ENCODE measurements around the gene FYB1.
"Not testable (repeated sequence)": the region's sequence is repeated elsewhere in the genome, so short reads cannot be mapped to it uniquely, and the experiment has no call there.

Gene FYB1

GRCh38 chr5:39225405-39226099 lies 6.2 kb upstream of the FYB1 start:
- no peak for DNase-seq

DNA sequence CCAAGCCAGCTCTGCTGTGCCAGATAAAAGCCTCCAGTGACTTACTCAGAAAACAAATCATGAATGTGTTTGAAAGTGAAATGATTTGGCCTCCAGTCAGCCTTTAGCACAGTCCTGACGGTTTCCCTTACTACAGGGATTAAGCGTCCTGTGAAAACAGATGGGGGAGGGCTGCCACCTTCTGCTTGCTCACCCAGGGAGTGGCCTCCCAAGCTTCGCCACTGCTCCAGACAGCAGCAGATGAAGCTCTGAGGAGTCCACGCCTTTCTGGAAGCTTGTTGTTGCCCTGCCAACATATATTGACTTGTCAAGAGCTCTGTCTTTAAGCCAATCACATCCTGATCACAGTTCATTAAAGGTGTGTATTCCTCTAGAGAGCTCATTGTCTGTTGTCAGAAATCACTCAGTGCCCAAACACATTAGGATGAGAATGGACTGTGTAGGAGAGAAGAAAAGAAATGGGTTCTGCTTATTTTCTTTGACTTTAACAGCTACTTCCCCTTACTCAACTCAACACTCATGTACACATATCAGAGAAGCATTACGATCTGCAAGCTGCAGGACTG lies 4.9 kb upstream of the FYB1 start:
- no peak for DNase-seq

DNA sequence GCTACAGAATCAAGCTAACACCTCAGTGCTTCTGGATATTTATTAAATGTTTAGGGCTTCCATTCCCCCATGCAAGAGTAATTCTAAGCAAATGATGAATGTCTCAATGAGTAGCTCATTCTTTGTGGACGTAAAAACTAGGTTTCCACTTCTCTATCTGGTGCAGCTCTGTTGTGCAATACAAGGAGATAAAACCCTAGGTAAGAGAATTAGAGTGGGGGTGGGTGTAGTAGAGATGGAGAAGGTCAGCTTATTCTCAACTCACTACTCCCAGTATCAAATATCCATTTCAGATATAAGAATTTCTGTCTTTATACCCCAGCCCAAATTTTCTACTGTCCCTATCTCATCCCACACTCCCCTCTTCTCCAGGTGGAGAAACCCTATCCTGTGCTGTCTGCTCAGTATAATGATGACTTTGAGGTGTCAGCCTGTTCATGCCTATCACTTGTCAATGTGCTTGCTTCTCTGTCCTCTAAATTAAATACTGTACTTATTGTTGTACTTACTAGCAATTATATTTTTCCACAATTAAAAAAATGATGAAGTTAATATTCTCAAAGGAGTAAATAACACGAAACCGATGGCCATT lies 4.3 kb upstream of the FYB1 start:
- no peak for DNase-seq

DNA sequence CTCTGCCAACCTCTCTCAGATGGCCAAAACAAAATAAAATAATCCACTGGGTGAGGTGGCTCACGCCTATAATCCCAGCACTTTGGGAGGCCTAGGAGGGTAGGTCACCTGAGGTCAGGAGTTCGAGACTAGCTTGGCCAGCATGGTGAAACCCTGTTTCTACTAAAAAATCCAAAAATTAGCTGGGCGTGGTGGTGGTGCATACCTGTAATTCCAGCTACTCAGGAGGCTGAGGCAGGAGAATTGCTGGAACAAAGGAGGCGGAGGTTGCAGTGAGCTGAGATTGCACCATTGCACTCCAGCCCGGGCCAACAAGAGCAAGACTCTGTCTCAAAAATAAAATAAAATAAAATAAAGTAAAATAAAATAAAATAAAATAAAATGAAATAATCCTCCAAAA lies 2.3 kb upstream of the FYB1 start:
- DNase-seq, result not testable (repeated sequence)

DNA sequence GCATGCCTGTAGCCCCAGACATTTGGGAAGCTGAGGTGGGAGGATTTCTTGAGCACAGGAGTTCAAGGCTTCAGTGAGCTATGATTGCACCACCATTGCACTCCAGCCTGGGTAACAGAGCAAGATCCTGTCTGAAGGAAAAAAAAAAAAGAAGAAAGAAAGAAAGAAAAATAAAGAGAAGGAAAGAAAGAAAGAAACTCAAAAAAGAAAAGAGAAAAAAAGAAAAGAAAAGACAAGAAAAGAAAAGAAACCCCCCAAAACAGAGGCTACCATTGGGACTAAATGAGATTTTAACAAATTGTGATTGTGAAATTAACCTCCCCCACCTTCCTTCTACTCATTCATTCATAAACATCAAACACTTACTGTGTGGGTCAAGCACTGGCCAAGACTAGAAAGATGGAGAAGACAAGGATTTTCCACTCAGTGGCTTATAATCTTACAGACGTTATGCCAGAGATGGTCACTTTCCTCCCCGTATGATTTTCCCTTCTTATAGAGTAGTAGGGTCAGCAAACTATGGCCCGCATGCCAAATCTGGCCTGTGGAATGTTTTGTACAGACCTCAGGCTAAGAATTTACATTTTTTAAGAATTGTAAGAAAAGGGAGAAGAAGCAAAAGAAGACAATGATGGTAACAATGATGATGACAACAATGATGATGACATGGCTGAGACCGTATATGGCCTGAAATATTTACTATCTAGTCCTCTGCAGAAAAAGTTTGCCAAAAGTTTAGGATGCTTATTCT lies 1.1 kb upstream of the FYB1 start:
- no peak for DNase-seq

DNA sequence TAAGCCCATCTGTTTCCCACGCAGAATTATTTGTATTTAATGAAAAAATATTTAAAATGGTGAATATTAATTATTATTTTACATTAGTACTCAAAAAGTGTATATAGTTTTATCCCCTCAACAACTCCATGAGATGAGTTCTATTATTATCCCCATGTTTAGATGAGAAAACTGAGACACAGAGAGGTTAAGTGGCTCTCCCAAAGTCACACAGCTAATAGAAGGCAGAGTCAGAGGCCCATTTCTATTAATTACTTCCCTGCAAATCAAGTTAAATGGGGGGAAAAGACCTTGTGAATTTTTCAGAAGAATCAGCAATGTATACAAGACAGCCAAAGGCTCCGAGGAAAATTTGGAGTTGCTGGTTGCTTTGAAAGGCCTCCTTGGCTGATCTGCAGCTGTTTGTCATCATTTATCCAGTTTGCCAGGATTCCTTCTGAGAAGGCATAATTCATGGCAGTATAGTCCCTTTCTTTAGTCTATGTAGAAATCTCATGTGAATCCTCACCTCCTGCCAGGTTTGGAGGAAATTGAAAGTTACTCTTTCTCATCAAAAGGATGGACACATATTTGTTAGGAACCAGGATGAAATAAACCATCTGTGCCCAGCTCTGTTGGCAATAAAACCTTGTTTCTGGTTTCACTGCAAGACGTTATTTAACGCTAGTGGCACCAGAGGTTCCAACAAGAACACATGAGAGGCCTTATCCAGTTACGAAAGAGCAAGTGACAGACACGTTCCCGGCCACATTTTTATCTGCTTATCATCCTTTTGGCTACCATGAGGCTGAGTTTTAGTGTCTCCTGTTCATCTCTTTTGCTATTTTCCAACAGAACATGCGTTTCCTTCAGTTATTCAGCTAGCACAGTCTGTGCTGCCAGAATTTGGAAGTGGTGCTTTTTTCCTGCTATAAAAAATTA lies 621 bp downstream of the FYB1 start:
- DNase-seq, result no peak

DNA sequence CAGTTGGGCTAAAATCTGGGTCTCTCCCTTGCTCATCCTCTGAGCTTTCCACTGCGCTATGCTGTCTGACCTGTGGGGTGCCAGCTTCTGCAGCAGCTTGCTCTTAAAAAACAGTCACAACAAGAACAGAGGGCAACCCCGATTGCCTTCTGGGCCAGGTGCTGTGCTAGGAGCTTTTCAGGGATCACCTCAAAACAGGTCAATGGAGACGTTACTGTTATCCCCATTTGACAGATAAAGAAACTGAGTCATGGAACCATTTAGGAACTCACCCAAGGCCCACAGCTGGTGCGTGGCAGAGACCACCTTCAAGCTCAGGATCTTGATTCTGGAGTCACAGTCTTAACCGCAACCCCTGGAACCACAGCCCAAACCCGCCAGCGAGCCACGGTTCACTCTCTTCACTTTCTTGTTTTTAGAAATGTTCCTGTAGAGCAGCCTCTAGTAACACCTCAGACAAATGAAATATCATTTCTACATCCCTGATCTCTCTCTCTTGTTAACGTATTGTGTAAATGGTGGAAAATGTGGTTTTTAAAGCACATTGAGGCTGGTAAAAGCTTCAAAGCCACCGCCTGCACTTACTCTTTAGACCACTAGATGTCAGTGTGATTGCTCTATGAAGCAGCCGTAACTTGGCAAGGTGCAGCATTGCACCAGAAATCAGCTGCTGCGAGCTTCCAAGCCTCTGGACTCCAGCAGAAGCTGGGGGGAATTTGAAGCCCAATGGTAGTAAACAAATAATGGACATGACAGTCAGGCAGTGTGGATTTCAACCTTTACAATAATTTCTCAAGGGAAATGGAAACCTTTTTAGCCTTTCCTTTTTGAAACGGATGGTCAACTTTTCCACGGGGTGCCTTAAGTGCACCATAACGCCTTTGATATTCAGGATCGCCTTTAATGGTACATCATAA lies 1.7 kb downstream of the FYB1 start:
- peak; percentile 5 for DNase-seq

- DNase-seq, result no peak
These were observed 2.7 kb downstream of the FYB1 start for GRCh38 chr5:39216631-39217030.

DNA sequence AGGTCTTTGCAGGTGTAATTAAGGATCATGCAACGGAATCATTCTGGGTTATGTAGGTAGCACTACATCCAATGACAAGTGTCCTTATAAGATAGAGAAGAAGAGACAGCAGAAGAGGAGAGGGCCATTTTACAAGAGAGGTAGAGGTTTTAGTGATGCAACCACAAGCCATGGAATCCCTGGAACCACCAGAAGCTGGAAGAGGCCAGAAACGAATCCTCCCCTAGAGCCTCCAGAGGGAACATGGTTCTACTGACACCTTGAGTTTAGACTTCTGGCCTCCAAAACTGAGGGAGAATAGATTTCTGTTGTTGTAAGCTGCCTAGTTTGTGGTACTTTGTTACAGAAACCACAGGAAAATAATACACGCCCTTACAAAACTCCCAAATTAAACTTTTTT lies 3.5 kb downstream of the FYB1 start:
- DNase-seq, result no peak

GRCh38 chr5:39214912-39215709 lies 4.3 kb downstream of the FYB1 start:
- DNase-seq, result no peak

DNA sequence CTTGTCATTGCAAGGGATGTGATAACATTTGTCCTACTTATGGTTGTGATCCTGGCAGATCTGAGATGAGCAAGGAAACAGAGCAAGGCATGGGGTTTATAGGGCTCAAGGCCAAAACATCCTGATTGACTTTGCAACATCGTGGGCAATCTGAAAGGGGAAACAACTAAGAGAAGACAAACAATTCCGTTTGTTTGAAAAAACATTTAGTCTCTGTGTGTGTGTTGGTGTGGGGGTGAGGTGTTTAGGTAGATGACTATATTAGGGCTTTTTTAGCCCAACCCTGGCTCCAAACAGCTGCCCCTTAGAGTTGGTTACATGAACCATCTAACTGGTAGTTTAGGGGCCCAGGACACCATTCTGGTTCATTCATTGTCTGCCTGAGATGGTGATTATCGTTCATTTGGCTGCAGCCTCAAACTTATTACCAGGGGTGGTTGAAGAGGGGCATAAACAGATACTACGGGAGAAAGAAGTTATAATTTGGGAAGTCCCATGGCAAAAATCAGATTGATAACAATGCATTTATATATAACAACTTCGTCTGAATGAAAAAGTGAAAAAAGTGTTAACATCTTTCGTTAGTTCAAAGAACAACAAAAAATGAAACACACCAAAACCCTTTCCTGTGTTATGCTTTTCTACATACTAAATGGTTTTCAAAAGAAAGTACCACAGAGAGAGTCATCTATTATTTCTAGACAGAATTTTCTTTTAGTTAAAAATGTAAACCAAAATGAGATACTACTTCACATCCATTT lies 5.7 kb downstream of the FYB1 start:
- no peak for DNase-seq

DNA sequence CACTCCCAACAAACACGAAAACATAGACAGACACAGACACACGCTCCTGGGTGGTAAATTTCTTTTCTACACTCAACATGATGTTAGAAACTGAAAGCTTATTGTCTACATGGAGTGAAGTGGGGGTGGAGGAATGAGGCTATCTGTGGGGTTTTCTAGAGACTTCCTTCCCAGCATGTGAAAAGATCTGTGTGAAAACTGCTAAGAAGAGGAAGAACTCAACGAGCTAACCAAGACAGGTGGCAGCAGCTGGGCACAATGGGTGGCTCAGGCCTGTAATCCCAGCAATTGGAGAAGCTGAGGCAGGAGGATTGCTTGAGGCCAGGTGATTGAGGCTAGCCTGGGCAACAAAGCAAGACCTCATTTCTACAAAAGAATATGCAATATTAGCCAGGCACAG lies 7.6 kb downstream of the FYB1 start:
- DNase-seq, result no peak

GRCh38 chr5:39209924-39210323 lies 9.4 kb downstream of the FYB1 start:
- no peak for DNase-seq

DNA sequence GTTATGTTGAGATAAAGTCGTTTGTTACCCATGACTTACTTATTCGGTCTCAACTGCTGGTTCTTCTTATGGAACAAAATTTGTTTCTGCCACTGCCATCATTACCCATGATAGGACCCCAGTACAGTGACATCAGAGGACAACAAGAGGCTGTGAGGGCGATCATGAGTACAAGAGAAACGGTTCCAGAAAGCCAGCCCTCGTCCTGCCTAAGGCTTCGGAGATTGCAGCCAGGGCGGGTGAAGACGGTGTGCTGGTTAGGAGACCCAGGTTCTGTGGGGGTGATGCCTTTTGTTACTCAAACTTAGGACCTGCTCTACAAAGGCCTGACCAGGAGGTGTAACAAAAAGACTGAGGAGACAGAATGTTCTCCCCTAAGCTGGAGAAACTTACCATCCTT lies 10.9 kb downstream of the FYB1 start:
- DNase-seq, result no peak

- DNase-seq, result no peak
These were observed 11.9 kb downstream of the FYB1 start for GRCh38 chr5:39207345-39208045.

GRCh38 chr5:39206630-39207321 lies 12.6 kb downstream of the FYB1 start:
- DNase-seq, result no peak

DNA sequence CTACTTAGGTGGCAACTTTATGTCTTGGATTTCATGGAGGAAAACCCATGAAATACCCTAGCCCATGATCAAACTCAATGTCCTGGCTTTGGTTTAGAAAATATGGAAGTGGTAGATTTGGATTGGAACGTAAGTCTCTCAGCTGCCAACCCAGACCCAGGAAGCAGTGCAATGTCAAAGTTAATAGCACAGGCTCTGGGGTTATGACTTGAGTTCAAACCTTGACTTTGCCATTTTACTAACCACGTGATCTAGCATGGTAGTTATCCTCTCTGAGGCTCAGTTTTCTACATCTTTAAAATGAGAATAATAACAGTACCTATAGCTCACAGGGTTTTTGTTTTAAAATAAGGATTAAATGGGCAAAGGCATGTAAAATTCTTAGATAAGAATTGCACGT lies 13.8 kb downstream of the FYB1 start:
- DNase-seq, result no peak

- DNase-seq, result no peak
These were observed 15.4 kb downstream of the FYB1 start for GRCh38 chr5:39203951-39204350.

All from NCI-H2107 (cell line).